Measurements from ENCODE around the gene TMIE. TPM values are rescaled to one million over a fixed set of nuclear protein-coding genes. Genes with fewer than 3 reads are reported as not detected.
"Not testable (repeated sequence)": the region's sequence is repeated elsewhere in the genome, so short reads cannot be mapped to it uniquely, and the experiment has no call there.

Gene TMIE
- total RNA-seq, 6 experiments from 2014 or later: not detected

DNA sequence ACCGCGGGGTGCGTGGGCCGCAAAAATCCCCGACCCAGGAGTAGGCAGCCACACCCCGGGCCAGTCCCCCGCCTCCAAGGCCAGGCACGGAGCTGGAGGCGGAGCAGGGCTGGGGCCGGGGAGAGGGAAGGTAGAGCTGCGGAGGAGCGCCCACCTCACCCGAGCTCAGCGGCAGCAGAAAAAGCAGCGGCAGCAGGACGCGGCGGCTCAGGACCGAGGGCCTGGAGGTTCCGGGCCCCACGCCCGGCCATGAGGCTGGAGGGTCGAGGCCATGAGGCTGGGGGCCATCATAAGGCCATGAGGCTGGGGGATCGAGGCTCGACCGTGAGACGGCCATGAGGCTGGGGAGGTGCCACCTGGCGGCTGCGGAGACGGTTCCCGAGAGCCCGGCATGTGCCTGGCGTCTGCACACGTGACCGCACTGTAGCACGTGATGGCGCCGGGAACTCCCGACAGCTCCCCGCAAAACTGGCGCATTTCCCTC, 49.4 kb downstream of the TMIE start:
- H3K27me3 Mint-ChIP-seq (ENCODE audit: insufficient read depth): peaks cover 42% of the 10 kb centered on the region

DNA sequence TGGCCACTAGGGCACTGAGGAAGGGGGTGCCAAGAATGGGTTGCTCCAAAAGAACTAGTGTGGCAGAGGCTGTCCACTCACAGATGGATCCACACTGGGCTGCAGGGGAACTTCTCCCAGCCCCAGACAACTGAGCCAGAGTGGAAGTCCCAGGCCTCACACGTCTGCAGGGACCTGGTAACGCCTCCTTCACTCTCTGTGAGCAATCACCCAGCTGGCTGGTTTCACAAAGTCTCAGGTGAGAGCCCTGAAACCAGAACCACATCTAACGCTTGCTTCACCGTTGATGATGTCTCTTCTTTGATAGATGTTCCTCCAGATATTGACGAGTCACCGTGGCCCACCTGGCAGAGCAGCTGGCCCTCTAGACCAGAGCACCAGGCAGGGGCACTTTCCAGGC, 51.9 kb downstream of the TMIE start:
- not testable (repeated sequence) for H3K27ac Mint-ChIP-seq; DNase-seq; H3K9me3 Mint-ChIP-seq; H3K36me3 Mint-ChIP-seq (ENCODE audit: low read depth); H3K4me3 Mint-ChIP-seq; H3K4me1 Mint-ChIP-seq (ENCODE audit: low read depth)
- TF ChIP-seq, protein P1, sequence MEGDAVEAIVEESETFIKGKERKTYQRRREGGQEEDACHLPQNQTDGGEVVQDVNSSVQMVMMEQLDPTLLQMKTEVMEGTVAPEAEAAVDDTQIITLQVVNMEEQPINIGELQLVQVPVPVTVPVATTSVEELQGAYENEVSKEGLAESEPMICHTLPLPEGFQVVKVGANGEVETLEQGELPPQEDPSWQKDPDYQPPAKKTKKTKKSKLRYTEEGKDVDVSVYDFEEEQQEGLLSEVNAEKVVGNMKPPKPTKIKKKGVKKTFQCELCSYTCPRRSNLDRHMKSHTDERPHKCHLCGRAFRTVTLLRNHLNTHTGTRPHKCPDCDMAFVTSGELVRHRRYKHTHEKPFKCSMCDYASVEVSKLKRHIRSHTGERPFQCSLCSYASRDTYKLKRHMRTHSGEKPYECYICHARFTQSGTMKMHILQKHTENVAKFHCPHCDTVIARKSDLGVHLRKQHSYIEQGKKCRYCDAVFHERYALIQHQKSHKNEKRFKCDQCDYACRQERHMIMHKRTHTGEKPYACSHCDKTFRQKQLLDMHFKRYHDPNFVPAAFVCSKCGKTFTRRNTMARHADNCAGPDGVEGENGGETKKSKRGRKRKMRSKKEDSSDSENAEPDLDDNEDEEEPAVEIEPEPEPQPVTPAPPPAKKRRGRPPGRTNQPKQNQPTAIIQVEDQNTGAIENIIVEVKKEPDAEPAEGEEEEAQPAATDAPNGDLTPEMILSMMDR (IDR thresholded peaks at IDR 0.05): 0 out of 2 replicates have a peak, but pooled peaks have one; percentile 23
- peaks cover 33% of the 10 kb centered on the region for H3K27me3 Mint-ChIP-seq (ENCODE audit: insufficient read depth)

More for the DNA sequence above, 49.4 kb downstream of the TMIE start:
- H3K4me1 Mint-ChIP-seq (ENCODE audit: low read depth): no peaks in the 10 kb centered on the region
- no peaks in the 10 kb centered on the region for H3K9me3 Mint-ChIP-seq
- DNase-seq: no peak
- TF ChIP-seq, protein P1 (IDR thresholded peaks at IDR 0.05): no peak
- H3K4me3 Mint-ChIP-seq: no peak overlapping the region
- no peak overlapping the region for H3K27ac Mint-ChIP-seq
- no peaks in the 10 kb centered on the region for H3K36me3 Mint-ChIP-seq (ENCODE audit: low read depth)

DNA sequence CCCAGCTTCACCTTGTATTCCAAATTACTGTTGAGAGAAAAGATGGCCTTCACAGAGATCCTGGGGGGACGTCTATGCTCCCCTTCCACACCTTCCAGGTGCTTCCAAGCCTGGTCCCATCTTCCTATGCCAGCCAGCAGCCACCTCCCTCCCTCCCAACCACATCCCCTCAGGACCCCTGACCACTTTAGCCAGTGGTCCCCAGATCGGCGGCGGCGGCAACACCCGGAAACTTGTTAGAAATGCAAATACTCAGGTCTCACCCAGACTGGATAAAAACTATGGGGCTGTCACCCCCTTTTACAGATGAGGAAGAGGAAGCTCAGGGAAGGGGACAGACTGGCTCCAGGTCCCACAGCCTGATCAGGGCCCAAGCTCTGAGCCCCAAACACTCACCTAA, 54.5 kb downstream of the TMIE start:
- Mint-ChIP-seq H3K4me3 (no peak overlapping the region), H3K9me3 (no peaks in the 10 kb centered on the region), H3K27ac (no peak overlapping the region), H3K36me3 (ENCODE audit: low read depth) (no peaks in the 10 kb centered on the region), H3K27me3 (ENCODE audit: insufficient read depth) (peaks cover 19% of the 10 kb centered on the region), H3K4me1 (ENCODE audit: low read depth) (no peaks in the 10 kb centered on the region)
- TF ChIP-seq, protein P1 (IDR thresholded peaks at IDR 0.05): no peak
- DNase-seq: no peak

DNA sequence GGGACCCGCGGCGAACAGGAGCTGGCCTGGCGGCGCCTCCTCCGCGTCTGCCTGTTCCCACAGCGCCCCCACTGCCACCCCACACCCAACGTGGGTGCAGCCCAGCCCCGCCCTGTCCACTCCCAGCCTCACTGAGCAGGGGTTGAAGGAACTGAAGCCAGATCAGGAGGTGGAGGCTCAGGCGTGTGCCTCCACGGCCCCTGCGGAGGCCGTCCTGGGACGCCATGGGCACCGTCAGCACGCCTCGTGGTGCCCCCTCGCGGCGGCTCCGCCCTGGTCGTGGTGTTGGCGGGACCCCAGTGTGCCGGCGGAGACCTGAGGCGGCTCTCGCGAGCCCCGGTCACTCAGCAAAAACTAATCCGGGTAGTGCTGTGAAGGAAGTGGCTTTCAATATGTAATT, 55.5 kb downstream of the TMIE start:
- no peak overlapping the region for H3K4me3 Mint-ChIP-seq
- no peak overlapping the region for H3K27ac Mint-ChIP-seq
- TF ChIP-seq, protein P1 (IDR thresholded peaks at IDR 0.05): no peak
- H3K27me3 Mint-ChIP-seq (ENCODE audit: insufficient read depth): peaks cover 14% of the 10 kb centered on the region
- DNase-seq: no peak
- no peaks in the 10 kb centered on the region for H3K9me3 Mint-ChIP-seq
- H3K36me3 Mint-ChIP-seq (ENCODE audit: low read depth): no peaks in the 10 kb centered on the region
- no peaks in the 10 kb centered on the region for H3K4me1 Mint-ChIP-seq (ENCODE audit: low read depth)

DNA sequence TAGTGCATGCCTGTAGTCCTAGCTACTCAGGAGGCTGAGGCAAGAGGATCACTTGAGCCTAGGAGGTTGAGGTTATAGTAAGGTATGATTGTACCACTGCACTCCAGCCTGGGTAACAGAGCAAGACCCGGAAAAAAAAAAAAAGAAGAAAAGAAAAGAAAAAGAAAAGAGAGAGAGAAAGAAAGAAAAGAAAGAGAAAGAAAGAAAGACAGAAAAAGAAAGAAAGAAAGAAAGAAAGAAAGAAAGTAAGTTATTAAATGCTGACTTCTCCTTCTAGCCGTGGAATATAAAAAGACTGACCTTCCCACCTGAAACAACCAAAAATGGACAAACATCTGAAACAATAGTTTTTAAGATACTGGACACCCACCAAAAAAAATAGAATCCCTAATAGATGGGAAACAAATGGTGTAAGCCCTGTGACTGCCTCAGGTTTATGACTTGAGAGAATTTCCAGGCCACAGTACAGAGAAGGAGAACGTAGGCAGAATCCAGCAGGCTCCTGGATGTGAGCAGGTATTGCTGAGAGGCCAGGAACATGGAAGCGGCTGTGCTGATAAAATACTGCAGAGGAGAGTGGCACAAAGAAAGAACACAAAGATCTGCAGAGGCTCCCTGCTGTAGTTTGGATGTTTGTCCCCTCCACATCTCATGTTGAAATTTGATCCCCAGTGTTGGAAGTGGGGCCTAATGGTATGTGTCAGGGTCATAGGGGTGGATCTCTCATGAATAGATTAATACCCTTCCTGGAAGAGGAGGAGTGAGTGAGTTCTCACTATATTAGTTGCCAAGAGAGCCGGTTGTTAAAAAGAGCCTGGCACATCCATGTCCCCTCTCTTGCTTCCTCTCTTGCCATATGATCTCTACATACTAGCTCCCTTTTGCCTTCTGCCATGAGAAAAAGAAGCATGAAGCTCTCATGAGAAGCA, 58.3 kb downstream of the TMIE start:
- Mint-ChIP-seq H3K4me1 (ENCODE audit: low read depth) (no peaks in the 10 kb centered on the region), H3K36me3 (ENCODE audit: low read depth) (no peaks in the 10 kb centered on the region), H3K27me3 (ENCODE audit: insufficient read depth) (peaks cover 4% of the 10 kb centered on the region), H3K9me3 (peaks cover 7% of the 10 kb centered on the region; the same call in 1 of the 2 replicates), H3K4me3 (no peak overlapping the region), H3K27ac (no peak overlapping the region)
- no peak for DNase-seq
- TF ChIP-seq, protein P1 (IDR thresholded peaks at IDR 0.05): no peak

Other genes starting within 250 kb of the TMIE start
- gene LTF, start 236.5 kb upstream of the TMIE start, total RNA-seq (2021; fragmentation: NEBNext Ultra II Directional; extraction: Animal tissue kit (Norgen Biotek cat#: 25700)): under 1 TPM in 1 of 6 experiments, not detected in 5; 0.40 TPM
- gene RTP3, start 203.4 kb upstream of the TMIE start, total RNA-seq (2021; fragmentation: NEBNext Ultra II Directional; extraction: Animal tissue kit (Norgen Biotek cat#: 25700)): not detected
- under 1 TPM; 0.19 to 0.56 (median 0.37) TPM for gene LRRC2, start 135.1 kb upstream of the TMIE start, total RNA-seq (2021; fragmentation: NEBNext Ultra II Directional; extraction: Animal tissue kit (Norgen Biotek cat#: 25700))
- gene FAM240A, start 88.9 kb upstream of the TMIE start, total RNA-seq (2021; fragmentation: NEBNext Ultra II Directional; extraction: Animal tissue kit (Norgen Biotek cat#: 25700)): not detected
- 1 to 10 TPM; 1.7 to 3.9 (median 2.4) TPM for gene ALS2CL, start 7.7 kb upstream of the TMIE start, total RNA-seq (2021; fragmentation: NEBNext Ultra II Directional; extraction: Animal tissue kit (Norgen Biotek cat#: 25700))
- gene PRSS50, start 16.5 kb downstream of the TMIE start, total RNA-seq (2021; fragmentation: NEBNext Ultra II Directional; extraction: Animal tissue kit (Norgen Biotek cat#: 25700)): not detected
- under 1 TPM in 2 of 6 experiments, not detected in 4; 0.30 to 0.31 TPM for gene MYL3, start 162.1 kb downstream of the TMIE start, total RNA-seq (2021; fragmentation: NEBNext Ultra II Directional; extraction: Animal tissue kit (Norgen Biotek cat#: 25700))
- 1 to 10 TPM in 2 of 6 experiments, under 1 TPM in 3, not detected in 1; 0.09 to 1.4 (median 0.85) TPM for gene PTH1R, start 176.3 kb downstream of the TMIE start, total RNA-seq (2021; fragmentation: NEBNext Ultra II Directional; extraction: Animal tissue kit (Norgen Biotek cat#: 25700))